SK-N-MC (cell line): ENCODE measurements around the gene ZBTB38.

Experiments used
- EZH2 ChIP-seq: fragments of 200-600 bp; sonication (generic); IDR thresholded peaks from one replicate; pipeline ENCODE4 v1.6.1; 2017; ENCODE audit warnings: antibody characterized with exemption
- FOXP2 ChIP-seq: optimal IDR thresholded peaks from 2 replicates; pipeline ENCODE3; 2011; ENCODE audit warnings: mild to moderate bottlenecking, moderate library complexity; ENCODE audit not compliant: insufficient read depth; ENCODE audit errors: extremely low read length, control extremely low read depth
- POLR2AphosphoS5 ChIP-seq: IDR thresholded peaks from 2 replicates; pipeline ENCODE4 v1.6.1; 2012; ENCODE audit warnings: mild to moderate bottlenecking, low read depth, low read length, borderline replicate concordance

DNA sequence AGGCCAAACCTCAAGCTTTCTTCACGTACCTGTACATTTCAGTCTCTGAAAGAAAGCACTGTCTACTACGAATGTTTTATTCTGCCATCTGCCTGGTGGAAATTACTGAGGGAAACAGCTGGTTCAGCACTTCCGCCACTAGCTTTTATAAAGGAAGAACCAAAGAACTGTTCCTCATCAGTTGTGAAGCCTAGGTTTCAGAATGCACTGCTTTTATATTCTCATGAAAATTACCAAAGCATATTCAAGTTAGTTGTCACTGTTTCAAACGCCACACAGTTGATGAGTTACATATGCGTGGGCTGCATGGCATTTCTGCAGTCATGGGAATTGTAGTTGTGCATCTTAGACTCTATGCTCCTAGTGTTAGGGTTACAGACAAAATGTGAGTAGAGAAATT is 21.5 kb upstream of the ZBTB38 start:
- no peak for TF ChIP-seq EZH2
- no peak for TF ChIP-seq POLR2AphosphoS5
- no peak for TF ChIP-seq FOXP2
